ENCODE measurements around the gene MYCBP2.

GRCh38 chr13:77289851-77290250 lies 37.0 kb downstream of the MYCBP2 start:
- TF ChIP-seq CTCF (conservative IDR thresholded peaks at IDR 0.05; ENCODE audit: low read length) (no peak), EZH2phosphoT487 (IDR thresholded peaks at IDR 0.05; ENCODE audit: borderline replicate concordance, low read depth, low read length) (no peak)

Measured in OCI-LY7 (cell line).